ENCODE data around the gene AP5B1. TPM values are rescaled to one million over a fixed set of nuclear protein-coding genes. Genes with fewer than 3 reads are reported as not detected.
A peak's percentile ranks its signal among the peaks of the same experiment; 100 is the strongest.

Gene AP5B1
- total RNA-seq, 6 donors from 2014 or later, result 24.8 to 66.0 (median 46.8) TPM

DNA sequence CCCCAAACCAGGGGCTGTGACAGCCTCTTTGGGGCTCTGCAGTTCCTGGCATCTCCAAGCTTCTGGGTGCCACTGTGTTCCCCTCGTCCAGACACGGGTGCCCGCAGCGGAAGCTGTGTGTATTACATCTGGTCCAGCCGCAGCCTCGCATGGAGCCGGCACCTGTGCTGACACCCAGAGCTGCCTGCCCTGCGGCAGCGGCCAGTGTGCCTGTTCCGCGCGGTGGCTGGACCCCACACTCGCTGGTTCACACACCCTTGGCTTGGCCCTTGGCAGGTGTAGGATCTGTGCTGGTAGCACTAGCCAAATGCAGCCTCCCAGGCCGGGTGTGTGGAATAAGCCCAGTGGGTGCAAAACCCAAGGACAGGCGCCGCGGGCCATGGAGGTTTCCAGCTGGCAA, 35.7 kb downstream of the AP5B1 start:
- DNase-seq, result peak in 1 of 2 donors; percentile 82
- no peak overlapping the region for H3K4me3 ChIP-seq

DNA sequence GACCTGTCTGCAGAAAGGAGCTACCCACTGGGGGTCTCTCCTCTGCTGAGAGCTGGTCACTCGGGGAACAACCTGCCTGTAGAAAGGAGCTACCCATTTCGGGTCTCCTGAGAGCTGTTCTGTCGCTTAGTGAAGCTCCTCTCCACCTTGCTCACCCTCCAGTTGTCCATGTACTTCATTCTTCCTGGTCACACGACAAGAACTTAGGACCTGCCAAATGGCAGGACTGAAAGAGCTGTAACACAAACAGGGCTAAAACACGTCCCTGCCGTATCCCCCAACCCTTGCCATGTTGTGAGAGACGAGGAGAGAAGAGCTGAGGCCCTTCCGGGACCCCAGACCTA, 36.1 kb downstream of the AP5B1 start:
- TF ChIP-seq EP300 (IDR thresholded peaks at IDR 0.05) (no peak), POLR2AphosphoS5 (IDR thresholded peaks at IDR 0.05) (no peak), POLR2A (IDR thresholded peaks at IDR 0.05) (no peak)
- TF ChIP-seq, protein P1, sequence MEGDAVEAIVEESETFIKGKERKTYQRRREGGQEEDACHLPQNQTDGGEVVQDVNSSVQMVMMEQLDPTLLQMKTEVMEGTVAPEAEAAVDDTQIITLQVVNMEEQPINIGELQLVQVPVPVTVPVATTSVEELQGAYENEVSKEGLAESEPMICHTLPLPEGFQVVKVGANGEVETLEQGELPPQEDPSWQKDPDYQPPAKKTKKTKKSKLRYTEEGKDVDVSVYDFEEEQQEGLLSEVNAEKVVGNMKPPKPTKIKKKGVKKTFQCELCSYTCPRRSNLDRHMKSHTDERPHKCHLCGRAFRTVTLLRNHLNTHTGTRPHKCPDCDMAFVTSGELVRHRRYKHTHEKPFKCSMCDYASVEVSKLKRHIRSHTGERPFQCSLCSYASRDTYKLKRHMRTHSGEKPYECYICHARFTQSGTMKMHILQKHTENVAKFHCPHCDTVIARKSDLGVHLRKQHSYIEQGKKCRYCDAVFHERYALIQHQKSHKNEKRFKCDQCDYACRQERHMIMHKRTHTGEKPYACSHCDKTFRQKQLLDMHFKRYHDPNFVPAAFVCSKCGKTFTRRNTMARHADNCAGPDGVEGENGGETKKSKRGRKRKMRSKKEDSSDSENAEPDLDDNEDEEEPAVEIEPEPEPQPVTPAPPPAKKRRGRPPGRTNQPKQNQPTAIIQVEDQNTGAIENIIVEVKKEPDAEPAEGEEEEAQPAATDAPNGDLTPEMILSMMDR (IDR thresholded peaks at IDR 0.05), result no peak
- Histone ChIP-seq H3K36me3 (no peaks in the 10 kb centered on the region), H3K27me3 (no peaks in the 10 kb centered on the region), H3K27ac (no peak overlapping the region), H3K4me1 (no peaks in the 10 kb centered on the region), H3K4me3 (no peak overlapping the region), H3K9me3 (no peaks in the 10 kb centered on the region)
- ATAC-seq (ENCODE audit: low FRiP score in 2 of 2) (no peak), DNase-seq (no peak)
- WGBS, 2 donors, result 82 to 83% methylated on average over 7 to 8 of the region's 8 CpGs

More for the DNA sequence above, 35.7 kb downstream of the AP5B1 start:
- Histone ChIP-seq H3K9me3 (no peaks in the 10 kb centered on the region), H3K27me3 (no peaks in the 10 kb centered on the region), H3K27ac (no peak overlapping the region), H3K36me3 (no peaks in the 10 kb centered on the region), H3K4me1 (no peaks in the 10 kb centered on the region)
- TF ChIP-seq POLR2AphosphoS5 (IDR thresholded peaks at IDR 0.05) (no peak), POLR2A (IDR thresholded peaks at IDR 0.05) (no peak), EP300 (IDR thresholded peaks at IDR 0.05) (no peak)
- TF ChIP-seq, protein P1 (IDR thresholded peaks at IDR 0.05), result no peak
- 90 to 96% methylated on average over 2 to 12 of the region's 17 CpGs for WGBS, 2 donors
- ATAC-seq (ENCODE audit: low FRiP score in 2 of 2), result no peak

DNA sequence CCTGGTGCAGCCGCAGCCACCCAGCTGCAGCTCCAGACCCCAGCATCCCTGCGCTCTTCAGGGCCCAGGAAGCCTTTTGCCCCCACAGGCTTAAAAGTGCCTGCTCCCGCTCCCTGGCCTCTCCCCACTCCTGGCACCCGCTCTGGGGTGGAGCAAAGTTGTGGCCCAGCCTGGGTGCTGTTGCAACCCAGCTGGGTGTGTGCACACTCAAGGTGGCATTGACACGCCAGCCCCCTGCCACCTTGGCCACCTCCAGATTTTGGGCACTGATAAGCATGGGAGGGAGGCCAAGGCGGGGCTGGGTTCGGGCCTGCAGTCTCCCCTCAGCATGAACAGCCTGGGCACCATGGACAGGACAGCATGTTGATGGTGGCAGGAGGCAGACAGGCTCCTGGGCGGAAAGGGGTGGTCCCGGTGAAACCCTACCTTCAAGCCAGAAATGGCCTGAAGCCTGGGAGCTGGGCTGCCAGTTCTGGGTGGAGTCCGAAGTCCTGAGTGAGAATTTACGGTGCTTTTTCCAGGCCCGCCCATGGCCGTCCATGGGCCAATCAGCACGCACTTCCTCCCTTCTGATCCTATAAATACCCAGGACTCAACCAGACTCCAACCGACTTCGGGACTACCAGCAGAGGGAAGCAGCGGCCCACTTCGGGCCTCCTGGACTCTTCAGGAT, 36.6 kb downstream of the AP5B1 start:
- 85 to 86% methylated on average over 16 of the region's 18 CpGs for WGBS, 2 donors
- no peak for TF ChIP-seq POLR2A (IDR thresholded peaks at IDR 0.05)
- TF ChIP-seq, protein P1 (IDR thresholded peaks at IDR 0.05), result peak in 3 of 6 experiments; percentile 9 to 27 (median 16)
- Histone ChIP-seq H3K4me3 (no peak overlapping the region), H3K4me1 (no peaks in the 10 kb centered on the region), H3K9me3 (no peaks in the 10 kb centered on the region), H3K27ac (no peak overlapping the region), H3K27me3 (no peaks in the 10 kb centered on the region), H3K36me3 (no peaks in the 10 kb centered on the region)
- peak; percentile 56 to 59 for ATAC-seq (ENCODE audit: low FRiP score in 2 of 2)
- DNase-seq, result peak; percentile 32 to 56

DNA sequence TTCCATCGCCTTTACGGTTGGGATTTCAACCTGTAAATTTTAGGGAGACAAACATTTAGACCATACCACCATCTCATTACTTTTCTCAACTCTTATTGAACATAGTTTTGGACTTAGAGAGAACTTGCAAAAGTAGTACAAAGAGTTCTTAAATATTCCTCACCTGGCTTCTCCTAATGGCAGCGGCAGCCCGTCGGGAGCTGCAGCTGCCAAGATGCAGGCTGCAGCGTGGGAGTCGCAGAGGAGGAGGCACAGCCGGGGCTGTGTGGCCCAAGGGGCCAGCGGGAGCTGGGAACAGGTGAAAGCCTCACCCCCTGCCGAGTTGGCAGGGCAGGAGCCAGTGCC, 37.1 kb downstream of the AP5B1 start:
- no peak overlapping the region for H3K27ac ChIP-seq
- ATAC-seq (ENCODE audit: low FRiP score in 2 of 2) (no peak), DNase-seq (no peak)
- no peaks in the 10 kb centered on the region for H3K36me3 ChIP-seq
- H3K4me1 ChIP-seq, result no peaks in the 10 kb centered on the region
- no peak for TF ChIP-seq EP300 (IDR thresholded peaks at IDR 0.05)
- TF ChIP-seq POLR2A (IDR thresholded peaks at IDR 0.05), result no peak
- H3K27me3 ChIP-seq, result no peaks in the 10 kb centered on the region
- H3K9me3 ChIP-seq, result no peaks in the 10 kb centered on the region
- H3K4me3 ChIP-seq, result no peak overlapping the region
- WGBS, 2 donors, result 90 to 93% methylated on average over 10 of the region's 10 CpGs

DNA sequence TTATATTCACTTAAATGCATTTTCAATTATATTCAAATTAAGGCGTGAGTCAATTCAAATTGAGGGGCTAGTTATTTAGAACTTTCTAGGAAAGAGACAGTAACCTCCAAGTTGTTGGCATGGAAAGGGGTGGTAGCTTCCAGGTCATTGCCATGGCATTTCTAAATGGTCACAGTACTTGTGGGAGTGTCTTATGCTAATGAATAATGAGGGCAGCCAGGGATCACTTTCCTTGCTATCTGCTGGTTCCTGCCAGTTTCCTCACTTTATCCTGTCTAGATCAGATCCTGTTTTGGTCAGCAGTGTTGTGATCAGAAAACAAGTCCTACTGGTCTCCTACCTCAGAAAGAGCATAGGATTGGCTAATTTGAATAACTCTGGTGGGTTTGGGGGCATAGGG, 38.4 kb downstream of the AP5B1 start:
- DNase-seq, result no peak

More for the DNA sequence above, 38.4 kb downstream of the AP5B1 start:
- no peak for TF ChIP-seq EP300 (IDR thresholded peaks at IDR 0.05)
- TF ChIP-seq, protein P1 (IDR thresholded peaks at IDR 0.05), result no peak
- TF ChIP-seq POLR2AphosphoS5 (IDR thresholded peaks at IDR 0.05), result no peak
- no peak for TF ChIP-seq POLR2A (IDR thresholded peaks at IDR 0.05)
- Histone ChIP-seq H3K36me3 (no peaks in the 10 kb centered on the region), H3K27ac (no peak overlapping the region), H3K4me1 (no peaks in the 10 kb centered on the region), H3K27me3 (no peaks in the 10 kb centered on the region), H3K9me3 (no peaks in the 10 kb centered on the region), H3K4me3 (no peak overlapping the region)
- WGBS, 2 donors, result 76 to 81% methylated on average over 1 of the region's 1 CpG
- ATAC-seq (ENCODE audit: low FRiP score in 2 of 2), result no peak
